Urinary bladder (tissue), 4 donors: ENCODE data around the gene FAM193A. TPM values are rescaled to one million over a fixed set of nuclear protein-coding genes. Genes with fewer than 3 reads are reported as not detected.
"Not testable (repeated sequence)": the region's sequence is repeated elsewhere in the genome, so short reads cannot be mapped to it uniquely, and the experiment has no call there.

ENCODE experiments used
- DNase-seq: peaks from one replicate; pipeline ENCODE4 v3.0.0-alpha.2; 2015; ENCODE audit errors: extremely low spot score
- H3K27ac ChIP-seq: one replicate; pipeline ENCODE4 v1.5.1; 2013; ENCODE audit warnings: low read depth, mild to moderate bottlenecking, moderate library complexity
- H3K36me3 ChIP-seq: one replicate; pipeline ENCODE4 v1.6.1; 2013; ENCODE audit warnings: mild to moderate bottlenecking, moderate library complexity; ENCODE audit not compliant: insufficient read depth
- H3K4me1 ChIP-seq: one replicate; pipeline ENCODE4 v1.6.1; 2013; ENCODE audit warnings: mild to moderate bottlenecking, moderate library complexity; ENCODE audit not compliant: insufficient read depth
- H3K4me3 ChIP-seq: one replicate; pipeline ENCODE4 v1.5.1; 2013; ENCODE audit warnings: low read depth, low read length
- WGBS: extraction: QIAGEN DNeasy Blood & Tissue Kit; methylation state at CpG from one replicate; pipeline ENCODE4 v1.1.7; 2013; 5-methylcytosine and 5-hydroxymethylcytosine counted together
- polyA plus RNA-seq: library from polyadenylated mRNA; stranded (reverse); fragments of 200-250 nt; gene quantifications from one replicate; pipeline ENCODE4 v1.2.3, GENCODE V29; 2013
- total RNA-seq: library from RNA; depleted of rRNA; stranded (reverse); fragments of >200 nt; gene quantifications from one replicate; pipeline ENCODE4 v1.2.3, GENCODE V29; 2014
- donor health status: healthy with polysubstance abuse.
- donor health status: healthy.

FAM193A gene
- total and polyA plus RNA-seq, 2 donors = 16.2 to 18.7 TPM

GRCh38 chr4:2537011-2537830 is 774 bp downstream of the FAM193A start:
- under 1% methylated on average over 103 of the region's 103 CpGs for WGBS
- no peaks in the 10 kb centered on the region for H3K4me1 ChIP-seq
- DNase-seq = no peak
- no peaks in the 10 kb centered on the region for H3K36me3 ChIP-seq
- peak overlapping the region; percentile 92 for H3K27ac ChIP-seq
- H3K4me3 ChIP-seq = peak overlapping the region; percentile 76

- not testable (repeated sequence) for H3K4me3 ChIP-seq, DNase-seq, H3K4me1 ChIP-seq, H3K36me3 ChIP-seq, H3K27ac ChIP-seq
- 88% methylated on average over 10 of the region's 10 CpGs for WGBS
Measured at GRCh38 chr4:2543580-2544191, 7.2 kb downstream of the FAM193A start.

GRCh38 chr4:2545321-2546013 is 9.0 kb downstream of the FAM193A start:
- H3K4me1 ChIP-seq = no peaks in the 10 kb centered on the region
- WGBS = 98% methylated on average over 7 of the region's 7 CpGs
- H3K36me3 ChIP-seq = no peaks in the 10 kb centered on the region
- H3K4me3 ChIP-seq = no peak overlapping the region
- no peak for DNase-seq
- no peak overlapping the region for H3K27ac ChIP-seq

GRCh38 chr4:2546286-2546823 is 9.9 kb downstream of the FAM193A start:
- Histone ChIP-seq H3K27ac (no peak overlapping the region), H3K4me1 (no peaks in the 10 kb centered on the region), H3K4me3 (no peak overlapping the region), H3K36me3 (no peaks in the 10 kb centered on the region)
- DNase-seq = no peak

GRCh38 chr4:2546961-2547691 is 10.7 kb downstream of the FAM193A start:
- not testable (repeated sequence) for H3K4me1 ChIP-seq, H3K4me3 ChIP-seq, DNase-seq, H3K36me3 ChIP-seq, H3K27ac ChIP-seq
- WGBS = 97% methylated on average over 16 of the region's 16 CpGs

- no peak for DNase-seq
- no peak overlapping the region for H3K27ac ChIP-seq
- no peaks in the 10 kb centered on the region for H3K4me1 ChIP-seq
- H3K4me3 ChIP-seq = no peak overlapping the region
- no peaks in the 10 kb centered on the region for H3K36me3 ChIP-seq
Measured at GRCh38 chr4:2551118-2551517, 14.7 kb downstream of the FAM193A start.

- Histone ChIP-seq H3K4me3 (no peak overlapping the region), H3K36me3 (no peaks in the 10 kb centered on the region), H3K4me1 (no peaks in the 10 kb centered on the region), H3K27ac (no peak overlapping the region)
- 95% methylated on average over 11 of the region's 11 CpGs for WGBS
- no peak for DNase-seq
Measured at GRCh38 chr4:2552806-2553205, 16.4 kb downstream of the FAM193A start.

- H3K4me3 ChIP-seq = no peak overlapping the region
- 95% methylated on average over 6 of the region's 6 CpGs for WGBS
- H3K36me3 ChIP-seq = no peaks in the 10 kb centered on the region
- H3K4me1 ChIP-seq = no peaks in the 10 kb centered on the region
- DNase-seq = no peak
- no peak overlapping the region for H3K27ac ChIP-seq
Measured at GRCh38 chr4:2558301-2558700, 21.9 kb downstream of the FAM193A start.

- no peak for DNase-seq
- WGBS = 94% methylated on average over 12 of the region's 12 CpGs
- no peaks in the 10 kb centered on the region for H3K4me1 ChIP-seq
- no peaks in the 10 kb centered on the region for H3K36me3 ChIP-seq
- no peak overlapping the region for H3K27ac ChIP-seq
- H3K4me3 ChIP-seq = no peak overlapping the region
Measured at GRCh38 chr4:2560167-2560566, 23.7 kb downstream of the FAM193A start.

- H3K4me3 ChIP-seq = no peak overlapping the region
- 95% methylated on average over 4 of the region's 4 CpGs for WGBS
- peaks cover 2% of the 10 kb centered on the region for H3K4me1 ChIP-seq
- no peak for DNase-seq
- no peaks in the 10 kb centered on the region for H3K36me3 ChIP-seq
- H3K27ac ChIP-seq = no peak overlapping the region
Measured at GRCh38 chr4:2565533-2565932, 29.1 kb downstream of the FAM193A start.

GRCh38 chr4:2570036-2570435 is 33.6 kb downstream of the FAM193A start:
- 90% methylated on average over 4 of the region's 4 CpGs for WGBS
- H3K4me3 ChIP-seq = no peak overlapping the region
- H3K4me1 ChIP-seq = peaks cover 2% of the 10 kb centered on the region
- no peak overlapping the region for H3K27ac ChIP-seq
- no peak for DNase-seq
- H3K36me3 ChIP-seq = no peaks in the 10 kb centered on the region

- Histone ChIP-seq H3K36me3 (no peaks in the 10 kb centered on the region), H3K27ac (no peak overlapping the region), H3K4me3 (no peak overlapping the region), H3K4me1 (peaks cover 2% of the 10 kb centered on the region)
- no peak for DNase-seq
- 80% methylated on average over 11 of the region's 11 CpGs for WGBS
Measured at GRCh38 chr4:2570551-2571222, 34.2 kb downstream of the FAM193A start.

GRCh38 chr4:2572076-2572475 is 35.6 kb downstream of the FAM193A start:
- Histone ChIP-seq H3K36me3 (no peaks in the 10 kb centered on the region), H3K4me1 (peaks cover 2% of the 10 kb centered on the region), H3K27ac (no peak overlapping the region), H3K4me3 (no peak overlapping the region)
- WGBS = 92% methylated on average over 12 of the region's 12 CpGs
- no peak for DNase-seq
